Fibroblast of pulmonary artery (primary cell): ENCODE measurements around the gene CADPS.

Source experiments
- DNase-seq: peaks from one replicate; pipeline ENCODE4 v3.0.0-alpha.2; 2010; ENCODE audit warnings: low read depth
- H3K4me3 ChIP-seq: replicated peaks from 2 replicates; pipeline ENCODE4 v1.5.1; 2011; ENCODE audit warnings: low read depth, mild to moderate bottlenecking, control low read depth, low read length, moderate library complexity
- TF ChIP-seq, protein P1 (sequence below): IDR thresholded peaks from 2 replicates; pipeline ENCODE4 v1.5.1; 2011; ENCODE audit warnings: mild to moderate bottlenecking, control low read depth, low read length, inconsistent platforms; ENCODE audit errors: missing control alignments

The CADPS gene

DNA sequence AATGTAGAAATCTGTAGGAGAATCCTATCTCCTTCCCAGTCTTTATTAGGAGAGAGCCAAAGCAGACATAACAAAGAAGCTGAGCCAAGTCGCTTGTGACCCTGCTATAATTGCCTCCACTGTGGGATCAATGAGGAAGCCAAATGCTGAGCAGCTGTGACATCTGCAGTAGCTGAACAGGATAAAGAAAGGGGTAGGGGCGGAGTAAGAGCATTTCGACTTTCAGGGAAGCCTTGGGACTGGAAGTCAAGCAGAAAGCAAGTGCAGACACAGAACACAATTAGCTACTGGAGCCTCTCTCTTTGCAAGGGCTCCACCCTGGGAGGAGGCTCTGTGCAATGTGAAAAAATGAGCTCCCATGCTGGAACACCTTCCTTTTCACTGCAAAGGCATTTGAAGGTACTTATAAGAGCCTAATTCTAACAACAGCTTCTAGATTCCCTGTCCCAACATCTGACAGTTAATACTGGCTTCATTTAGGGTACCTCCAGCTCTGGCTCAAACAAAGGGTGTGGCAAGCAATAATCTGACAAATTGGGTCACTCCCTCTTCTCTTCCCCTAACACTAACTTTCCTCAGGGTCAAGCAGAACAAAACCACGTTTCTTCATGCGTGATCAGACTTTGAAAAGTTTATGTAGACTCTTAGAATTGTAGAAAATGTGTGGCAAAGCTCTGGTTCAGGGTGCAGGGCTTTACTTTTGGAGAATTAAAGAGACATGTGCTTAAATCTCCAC, 166.4 kb downstream of the CADPS start:
- TF ChIP-seq, protein P1, sequence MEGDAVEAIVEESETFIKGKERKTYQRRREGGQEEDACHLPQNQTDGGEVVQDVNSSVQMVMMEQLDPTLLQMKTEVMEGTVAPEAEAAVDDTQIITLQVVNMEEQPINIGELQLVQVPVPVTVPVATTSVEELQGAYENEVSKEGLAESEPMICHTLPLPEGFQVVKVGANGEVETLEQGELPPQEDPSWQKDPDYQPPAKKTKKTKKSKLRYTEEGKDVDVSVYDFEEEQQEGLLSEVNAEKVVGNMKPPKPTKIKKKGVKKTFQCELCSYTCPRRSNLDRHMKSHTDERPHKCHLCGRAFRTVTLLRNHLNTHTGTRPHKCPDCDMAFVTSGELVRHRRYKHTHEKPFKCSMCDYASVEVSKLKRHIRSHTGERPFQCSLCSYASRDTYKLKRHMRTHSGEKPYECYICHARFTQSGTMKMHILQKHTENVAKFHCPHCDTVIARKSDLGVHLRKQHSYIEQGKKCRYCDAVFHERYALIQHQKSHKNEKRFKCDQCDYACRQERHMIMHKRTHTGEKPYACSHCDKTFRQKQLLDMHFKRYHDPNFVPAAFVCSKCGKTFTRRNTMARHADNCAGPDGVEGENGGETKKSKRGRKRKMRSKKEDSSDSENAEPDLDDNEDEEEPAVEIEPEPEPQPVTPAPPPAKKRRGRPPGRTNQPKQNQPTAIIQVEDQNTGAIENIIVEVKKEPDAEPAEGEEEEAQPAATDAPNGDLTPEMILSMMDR, result no peak
- no peak for DNase-seq
- H3K4me3 ChIP-seq, result no peak overlapping the region

DNA sequence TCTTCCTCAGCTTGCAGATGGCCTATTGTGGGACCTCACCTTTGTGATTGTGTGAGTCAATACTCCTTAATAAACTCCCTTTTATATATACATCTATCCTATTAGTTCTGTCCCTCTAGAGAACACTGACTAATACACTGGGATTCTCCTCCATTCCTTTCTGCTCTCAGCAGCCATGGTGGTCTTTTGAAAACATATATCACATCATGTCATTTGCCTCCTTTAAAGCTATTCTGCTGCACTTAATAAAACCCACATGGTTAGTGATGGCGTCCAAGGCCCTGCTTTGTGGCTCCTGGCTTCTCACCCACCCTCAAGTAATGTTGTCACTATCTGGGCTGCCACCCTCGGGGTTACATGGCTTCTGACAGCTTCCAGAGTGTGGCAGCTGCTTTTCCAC, 169.5 kb downstream of the CADPS start:
- TF ChIP-seq, protein P1, result no peak
- DNase-seq, result no peak
- no peak overlapping the region for H3K4me3 ChIP-seq

DNA sequence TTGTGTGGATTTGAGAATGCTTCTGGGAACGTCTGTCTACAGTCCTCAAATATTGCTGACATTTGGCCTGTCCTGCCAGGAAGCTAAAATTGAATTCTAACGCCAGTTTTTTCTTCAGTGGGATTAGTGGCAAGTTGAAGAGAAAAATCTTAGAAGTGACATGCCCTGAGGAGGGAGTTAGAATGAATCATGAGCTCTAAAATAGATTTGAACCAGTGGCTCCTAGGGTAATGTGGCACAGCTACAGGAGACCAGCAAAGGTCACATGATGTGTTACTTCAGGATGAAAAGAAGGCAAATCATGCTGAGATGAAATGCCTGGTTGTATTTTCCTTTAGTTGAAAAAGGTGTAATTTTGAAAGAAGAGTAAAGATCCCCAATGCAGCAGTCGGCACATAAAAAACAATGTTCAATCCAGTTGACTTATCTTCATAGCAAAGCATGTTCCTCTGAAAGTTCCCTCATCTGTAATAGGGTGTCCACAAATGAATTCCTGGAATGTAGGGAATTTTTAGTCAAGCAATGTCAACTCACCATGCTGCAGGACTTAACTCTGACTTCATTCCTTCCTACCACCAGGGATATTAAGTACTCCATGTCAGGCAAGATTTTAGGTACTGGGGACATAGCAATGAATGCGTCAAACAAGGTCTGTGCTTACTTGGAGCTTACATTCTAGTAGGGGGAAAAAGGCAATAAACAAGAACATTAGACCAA, 171.6 kb downstream of the CADPS start:
- no peak for DNase-seq
- no peak overlapping the region for H3K4me3 ChIP-seq
- TF ChIP-seq, protein P1, result no peak

DNA sequence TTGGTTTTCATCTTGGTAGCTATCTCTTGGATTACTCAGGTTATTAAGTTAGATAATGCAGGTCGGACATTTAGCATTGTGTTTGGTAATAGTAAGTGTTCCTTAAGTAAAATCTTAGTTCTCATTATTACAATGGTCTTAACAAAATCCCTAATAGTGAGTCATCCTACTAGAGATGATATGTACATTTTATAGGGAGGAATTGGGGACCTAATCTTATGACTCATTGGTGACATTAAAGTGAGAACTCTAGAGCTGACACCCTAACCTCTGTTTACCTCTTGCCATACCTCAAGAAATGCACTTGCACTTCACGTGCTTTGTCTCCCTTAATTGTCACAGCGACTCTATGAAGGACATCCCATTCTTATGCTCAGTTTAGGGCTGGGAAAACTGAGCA, 174.9 kb downstream of the CADPS start:
- H3K4me3 ChIP-seq, result no peak overlapping the region
- TF ChIP-seq, protein P1, result no peak
- DNase-seq, result no peak

DNA sequence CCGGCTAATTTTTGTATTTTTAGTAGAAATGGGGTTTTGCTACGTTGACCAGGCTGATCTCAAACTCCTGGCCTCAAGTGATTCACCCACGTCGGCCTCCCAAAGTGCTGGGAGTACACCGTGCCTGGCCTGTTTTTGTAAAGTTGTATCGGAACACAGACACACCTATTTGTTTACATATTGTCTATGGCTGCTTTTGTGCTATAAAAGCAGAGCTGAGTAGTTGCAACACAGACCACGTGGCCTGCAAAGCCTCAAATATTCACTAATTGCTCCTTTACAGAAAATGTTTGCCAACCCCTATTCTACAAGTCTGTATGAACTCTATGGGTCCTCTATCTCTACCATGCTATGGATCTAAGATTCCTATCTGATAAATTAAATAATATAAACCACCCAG, 175.5 kb downstream of the CADPS start:
- no peak overlapping the region for H3K4me3 ChIP-seq
- no peak for DNase-seq
- TF ChIP-seq, protein P1, result no peak

DNA sequence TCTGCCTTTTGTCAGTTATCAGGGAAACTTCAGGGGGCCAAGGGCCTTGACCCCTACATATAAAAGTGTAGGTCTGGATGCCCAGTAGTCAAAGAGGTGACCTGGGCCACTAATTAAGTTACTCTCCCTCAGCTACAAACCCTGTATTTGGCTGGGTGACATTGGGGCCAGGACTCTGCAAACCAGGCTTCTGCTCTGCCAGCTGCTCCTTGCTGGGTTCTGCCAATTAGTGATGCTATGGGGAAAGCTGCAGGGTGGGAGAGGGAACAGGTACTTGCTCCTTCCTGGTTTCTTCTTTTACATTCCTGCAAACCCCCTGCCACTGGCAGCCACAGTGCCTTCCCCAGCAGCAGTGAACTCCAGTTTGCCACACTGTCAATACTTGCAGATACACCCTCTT, 179.2 kb downstream of the CADPS start:
- TF ChIP-seq, protein P1, result no peak
- no peak for DNase-seq
- no peak overlapping the region for H3K4me3 ChIP-seq
